Measurements from ENCODE around the gene TIGD2.

TIGD2 gene

GRCh38 chr4:89101256-89102161, 9.8 kb upstream of the TIGD2 start:
- no peak overlapping the region for H3K4me3 ChIP-seq (ENCODE audit: low read depth, low read length)
- in situ Hi-C loops (cut with HindIII; ENCODE audit: low sequenced_read_pairs) = no loop called here
- DNase-seq (ENCODE audit: low read depth) = no peak
- no peak for TF ChIP-seq CTCF (IDR thresholded peaks at IDR 0.05; ENCODE audit: low read depth, low read length, missing control alignments)

GRCh38 chr4:89105726-89106125, 5.6 kb upstream of the TIGD2 start:
- TF ChIP-seq CTCF (IDR thresholded peaks at IDR 0.05; ENCODE audit: low read depth, low read length, missing control alignments) = no peak
- H3K4me3 ChIP-seq (ENCODE audit: low read depth, low read length) = no peak overlapping the region
- in situ Hi-C loops (cut with HindIII; ENCODE audit: low sequenced_read_pairs) = no loop called here
- no peak for DNase-seq (ENCODE audit: low read depth)

- H3K4me3 ChIP-seq (ENCODE audit: low read depth, low read length) = no peak overlapping the region
- no peak for DNase-seq (ENCODE audit: low read depth)
- in situ Hi-C loops (cut with HindIII; ENCODE audit: low sequenced_read_pairs) = no loop called here
- TF ChIP-seq CTCF (IDR thresholded peaks at IDR 0.05; ENCODE audit: low read depth, low read length, missing control alignments) = no peak
These were observed 3.2 kb upstream of the TIGD2 start for GRCh38 chr4:89108091-89108490.

- no peak for TF ChIP-seq CTCF (IDR thresholded peaks at IDR 0.05; ENCODE audit: low read depth, low read length, missing control alignments)
- DNase-seq (ENCODE audit: low read depth) = no peak
- H3K4me3 ChIP-seq (ENCODE audit: low read depth, low read length) = peak overlapping the region; percentile 81
- in situ Hi-C loops (cut with HindIII; ENCODE audit: low sequenced_read_pairs) = no loop called here
These were observed 1.3 kb upstream of the TIGD2 start for GRCh38 chr4:89109841-89110540.

GRCh38 chr4:89110541-89110985, 770 bp upstream of the TIGD2 start:
- DNase-seq (ENCODE audit: low read depth) = no peak
- peak overlapping the region; percentile 81 for H3K4me3 ChIP-seq (ENCODE audit: low read depth, low read length)
- no peak for TF ChIP-seq CTCF (IDR thresholded peaks at IDR 0.05; ENCODE audit: low read depth, low read length, missing control alignments)
- in situ Hi-C loops (cut with HindIII; ENCODE audit: low sequenced_read_pairs) = no loop called here

- H3K4me3 ChIP-seq (ENCODE audit: low read depth, low read length) = peak overlapping the region; percentile 81
- no peak for TF ChIP-seq CTCF (IDR thresholded peaks at IDR 0.05; ENCODE audit: low read depth, low read length, missing control alignments)
- DNase-seq (ENCODE audit: low read depth) = peak; percentile 38
- in situ Hi-C loops (cut with HindIII; ENCODE audit: low sequenced_read_pairs) = no loop called here
These were observed 665 bp downstream of the TIGD2 start for GRCh38 chr4:89111833-89112563.
